Neural progenitor cell (in vitro differentiated cells): ENCODE measurements around the gene EIPR1.

Experiments used
- EZH2 ChIP-seq: fragments of 200-600 bp; sonication (generic); IDR thresholded peaks from 2 replicates; pipeline ENCODE4 v1.6.1; 2017; ENCODE audit warnings: antibody characterized with exemption, mild to moderate bottlenecking, moderate library complexity
- TF ChIP-seq, protein P1 (sequence below): fragments of 200-600 bp; sonication (generic); IDR thresholded peaks from 2 replicates; pipeline ENCODE4 v1.5.1; 2017; ENCODE audit warnings: antibody characterized with exemption, mild to moderate bottlenecking

DNA sequence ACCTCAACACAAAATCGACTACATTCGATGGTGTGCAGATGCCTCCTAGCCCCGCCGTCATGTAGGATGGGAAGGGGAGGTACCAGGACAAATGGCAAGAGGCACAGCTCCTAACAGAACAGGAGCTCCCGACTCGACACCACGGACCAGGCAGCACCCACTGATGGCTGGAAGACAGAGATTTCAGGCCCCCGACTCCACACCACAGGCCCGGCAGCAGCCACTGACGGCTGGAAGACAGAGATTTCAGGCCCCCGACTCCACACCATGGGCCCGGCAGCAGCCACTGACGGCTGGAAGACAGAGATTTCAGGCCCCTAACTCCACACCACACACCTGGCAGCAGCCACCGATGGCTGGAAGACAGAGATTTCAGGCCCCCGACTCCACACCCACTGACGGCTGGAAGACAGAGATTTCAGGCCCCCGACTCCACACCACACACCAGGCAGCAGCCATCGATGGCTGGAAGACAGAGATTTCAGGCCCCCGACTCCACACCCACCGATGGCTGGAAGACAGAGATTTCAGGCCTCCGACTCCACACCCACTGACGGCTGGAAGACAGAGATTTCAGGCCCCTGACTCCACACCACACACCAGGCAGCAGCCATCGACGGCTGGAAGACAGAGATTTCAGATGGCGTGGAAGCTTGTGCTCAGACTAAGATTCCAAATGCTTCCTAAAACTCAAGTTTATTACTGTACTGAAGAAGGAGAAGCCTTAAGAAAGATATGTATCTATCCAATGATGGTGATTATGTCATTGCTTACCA, 135.5 kb downstream of the EIPR1 start:
- TF ChIP-seq, protein P1, sequence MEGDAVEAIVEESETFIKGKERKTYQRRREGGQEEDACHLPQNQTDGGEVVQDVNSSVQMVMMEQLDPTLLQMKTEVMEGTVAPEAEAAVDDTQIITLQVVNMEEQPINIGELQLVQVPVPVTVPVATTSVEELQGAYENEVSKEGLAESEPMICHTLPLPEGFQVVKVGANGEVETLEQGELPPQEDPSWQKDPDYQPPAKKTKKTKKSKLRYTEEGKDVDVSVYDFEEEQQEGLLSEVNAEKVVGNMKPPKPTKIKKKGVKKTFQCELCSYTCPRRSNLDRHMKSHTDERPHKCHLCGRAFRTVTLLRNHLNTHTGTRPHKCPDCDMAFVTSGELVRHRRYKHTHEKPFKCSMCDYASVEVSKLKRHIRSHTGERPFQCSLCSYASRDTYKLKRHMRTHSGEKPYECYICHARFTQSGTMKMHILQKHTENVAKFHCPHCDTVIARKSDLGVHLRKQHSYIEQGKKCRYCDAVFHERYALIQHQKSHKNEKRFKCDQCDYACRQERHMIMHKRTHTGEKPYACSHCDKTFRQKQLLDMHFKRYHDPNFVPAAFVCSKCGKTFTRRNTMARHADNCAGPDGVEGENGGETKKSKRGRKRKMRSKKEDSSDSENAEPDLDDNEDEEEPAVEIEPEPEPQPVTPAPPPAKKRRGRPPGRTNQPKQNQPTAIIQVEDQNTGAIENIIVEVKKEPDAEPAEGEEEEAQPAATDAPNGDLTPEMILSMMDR, result no peak
- TF ChIP-seq EZH2, result no peak
